ENCODE data around the gene PFKFB2.

PFKFB2 gene

GRCh38 chr1:207076181-207076955, 23.3 kb downstream of the PFKFB2 start:
- H3K4me1 ChIP-seq: no peaks in the 10 kb centered on the region
- H3K4me2 ChIP-seq: no peak overlapping the region
- no peak overlapping the region for H3K4me3 ChIP-seq
- H3K27ac ChIP-seq: no peak overlapping the region
- no peak for TF ChIP-seq Cebpa-rat (IDR thresholded peaks at IDR 0.05)
- H3K9ac ChIP-seq: no peak overlapping the region
- no peaks in the 10 kb centered on the region for H4K20me1 ChIP-seq
- no peaks in the 10 kb centered on the region for H3K36me3 ChIP-seq
- H3K9me3 ChIP-seq: no peaks in the 10 kb centered on the region
- no peaks in the 10 kb centered on the region for H3K27me3 ChIP-seq

- no peak overlapping the region for H3K4me2 ChIP-seq
- no peaks in the 10 kb centered on the region for H4K20me1 ChIP-seq
- H3K36me3 ChIP-seq: no peaks in the 10 kb centered on the region
- no peak overlapping the region for H3K9ac ChIP-seq
- TF ChIP-seq Cebpa-rat (IDR thresholded peaks at IDR 0.05): no peak
- H3K4me1 ChIP-seq: no peaks in the 10 kb centered on the region
- H3K9me3 ChIP-seq: no peaks in the 10 kb centered on the region
- H3K27ac ChIP-seq: no peak overlapping the region
- no peaks in the 10 kb centered on the region for H3K27me3 ChIP-seq
- H3K4me3 ChIP-seq: no peak overlapping the region
Measured at GRCh38 chr1:207077012-207077411, 23.9 kb downstream of the PFKFB2 start.

GRCh38 chr1:207077470-207078377, 24.6 kb downstream of the PFKFB2 start:
- no peak overlapping the region for H3K4me3 ChIP-seq
- H3K27me3 ChIP-seq: no peaks in the 10 kb centered on the region
- no peak for TF ChIP-seq Cebpa-rat (IDR thresholded peaks at IDR 0.05)
- H3K9ac ChIP-seq: no peak overlapping the region
- H4K20me1 ChIP-seq: no peaks in the 10 kb centered on the region
- no peaks in the 10 kb centered on the region for H3K9me3 ChIP-seq
- no peaks in the 10 kb centered on the region for H3K36me3 ChIP-seq
- no peaks in the 10 kb centered on the region for H3K4me1 ChIP-seq
- no peak overlapping the region for H3K27ac ChIP-seq
- no peak overlapping the region for H3K4me2 ChIP-seq

- no peaks in the 10 kb centered on the region for H3K27me3 ChIP-seq
- no peaks in the 10 kb centered on the region for H3K36me3 ChIP-seq
- TF ChIP-seq Cebpa-rat (IDR thresholded peaks at IDR 0.05): no peak
- no peaks in the 10 kb centered on the region for H3K4me1 ChIP-seq
- no peak overlapping the region for H3K4me2 ChIP-seq
- H3K9ac ChIP-seq: no peak overlapping the region
- H3K27ac ChIP-seq: no peak overlapping the region
- H3K4me3 ChIP-seq: no peak overlapping the region
- H4K20me1 ChIP-seq: no peaks in the 10 kb centered on the region
- H3K9me3 ChIP-seq: no peaks in the 10 kb centered on the region
Measured at GRCh38 chr1:207078578-207079132, 25.6 kb downstream of the PFKFB2 start.

GRCh38 chr1:207079706-207080241, 26.7 kb downstream of the PFKFB2 start:
- H3K9me3 ChIP-seq: no peaks in the 10 kb centered on the region
- H3K27me3 ChIP-seq: no peaks in the 10 kb centered on the region
- no peak overlapping the region for H3K4me3 ChIP-seq
- no peak overlapping the region for H3K4me2 ChIP-seq
- TF ChIP-seq Cebpa-rat (IDR thresholded peaks at IDR 0.05): no peak
- H3K4me1 ChIP-seq: no peaks in the 10 kb centered on the region
- H3K27ac ChIP-seq: no peak overlapping the region
- H4K20me1 ChIP-seq: no peaks in the 10 kb centered on the region
- H3K36me3 ChIP-seq: no peaks in the 10 kb centered on the region
- no peak overlapping the region for H3K9ac ChIP-seq

- H3K36me3 ChIP-seq: no peaks in the 10 kb centered on the region
- no peak for TF ChIP-seq Cebpa-rat (IDR thresholded peaks at IDR 0.05)
- no peak overlapping the region for H3K9ac ChIP-seq
- H3K9me3 ChIP-seq: no peaks in the 10 kb centered on the region
- H3K4me1 ChIP-seq: no peaks in the 10 kb centered on the region
- no peak overlapping the region for H3K4me3 ChIP-seq
- H3K27ac ChIP-seq: no peak overlapping the region
- no peaks in the 10 kb centered on the region for H4K20me1 ChIP-seq
- no peak overlapping the region for H3K4me2 ChIP-seq
- no peaks in the 10 kb centered on the region for H3K27me3 ChIP-seq
Measured at GRCh38 chr1:207081088-207081487, 28.0 kb downstream of the PFKFB2 start.

- H3K4me2 ChIP-seq: no peak overlapping the region
- H3K36me3 ChIP-seq: no peaks in the 10 kb centered on the region
- H3K4me3 ChIP-seq: no peak overlapping the region
- no peaks in the 10 kb centered on the region for H3K4me1 ChIP-seq
- H3K27me3 ChIP-seq: no peaks in the 10 kb centered on the region
- no peaks in the 10 kb centered on the region for H4K20me1 ChIP-seq
- no peak overlapping the region for H3K27ac ChIP-seq
- no peaks in the 10 kb centered on the region for H3K9me3 ChIP-seq
- no peak for TF ChIP-seq Cebpa-rat (IDR thresholded peaks at IDR 0.05)
- H3K9ac ChIP-seq: no peak overlapping the region
Measured at GRCh38 chr1:207081806-207082205, 28.7 kb downstream of the PFKFB2 start.

- Histone ChIP-seq H3K9me3 (no peaks in the 10 kb centered on the region), H3K4me3 (no peak overlapping the region), H3K27me3 (no peaks in the 10 kb centered on the region), H3K27ac (no peak overlapping the region), H3K4me2 (no peak overlapping the region), H3K36me3 (no peaks in the 10 kb centered on the region), H4K20me1 (no peaks in the 10 kb centered on the region), H3K9ac (no peak overlapping the region), H3K4me1 (peaks cover 7% of the 10 kb centered on the region)
- no peak for TF ChIP-seq Cebpa-rat (IDR thresholded peaks at IDR 0.05)
Measured at GRCh38 chr1:207084232-207084631, 31.2 kb downstream of the PFKFB2 start.

GRCh38 chr1:207084701-207085180, 31.7 kb downstream of the PFKFB2 start:
- Histone ChIP-seq H4K20me1 (no peaks in the 10 kb centered on the region), H3K4me1 (peaks cover 12% of the 10 kb centered on the region), H3K4me3 (no peak overlapping the region), H3K27me3 (no peaks in the 10 kb centered on the region), H3K36me3 (no peaks in the 10 kb centered on the region), H3K9me3 (no peaks in the 10 kb centered on the region), H3K4me2 (no peak overlapping the region), H3K9ac (no peak overlapping the region), H3K27ac (no peak overlapping the region)
- no peak for TF ChIP-seq Cebpa-rat (IDR thresholded peaks at IDR 0.05)
